OCI-LY3 (cell line): ENCODE measurements around the gene S100A16.

Experiments
- EZH2phosphoT487 ChIP-seq: fragments of 200-600 bp; shearing (Covaris generic); IDR thresholded peaks from 2 replicates; pipeline ENCODE4 v1.6.1; 2018; ENCODE audit warnings: antibody characterized with exemption, mixed run types, low read depth
- TF ChIP-seq, protein P1 (sequence below): fragments of 200-600, 300-600 bp; sonication (generic); IDR thresholded peaks from 2 replicates; pipeline ENCODE4 v1.5.1; 2014; ENCODE audit warnings: antibody characterized with exemption, low read length, low read depth

DNA sequence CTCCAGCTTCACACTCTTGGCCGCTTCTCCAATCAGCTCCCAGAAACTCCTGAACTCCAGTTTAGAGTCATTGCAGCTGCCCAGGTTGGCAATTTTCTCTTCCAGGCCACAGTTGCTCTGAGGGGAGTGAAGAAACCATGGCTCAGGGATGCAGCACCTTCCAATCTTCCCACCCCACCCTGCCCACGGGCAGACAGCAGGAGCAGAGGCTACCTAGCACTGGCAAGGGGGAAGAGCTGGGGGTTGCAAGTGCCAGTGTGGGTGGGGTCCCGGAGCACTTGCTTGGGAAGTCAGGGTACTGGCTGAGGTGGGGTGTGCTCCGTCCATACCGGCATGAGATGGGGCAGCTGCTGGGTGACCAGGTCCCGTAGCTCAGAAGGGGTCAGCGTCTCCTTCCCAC lies 2.0 kb upstream of the S100A16 start:
- TF ChIP-seq, protein P1, sequence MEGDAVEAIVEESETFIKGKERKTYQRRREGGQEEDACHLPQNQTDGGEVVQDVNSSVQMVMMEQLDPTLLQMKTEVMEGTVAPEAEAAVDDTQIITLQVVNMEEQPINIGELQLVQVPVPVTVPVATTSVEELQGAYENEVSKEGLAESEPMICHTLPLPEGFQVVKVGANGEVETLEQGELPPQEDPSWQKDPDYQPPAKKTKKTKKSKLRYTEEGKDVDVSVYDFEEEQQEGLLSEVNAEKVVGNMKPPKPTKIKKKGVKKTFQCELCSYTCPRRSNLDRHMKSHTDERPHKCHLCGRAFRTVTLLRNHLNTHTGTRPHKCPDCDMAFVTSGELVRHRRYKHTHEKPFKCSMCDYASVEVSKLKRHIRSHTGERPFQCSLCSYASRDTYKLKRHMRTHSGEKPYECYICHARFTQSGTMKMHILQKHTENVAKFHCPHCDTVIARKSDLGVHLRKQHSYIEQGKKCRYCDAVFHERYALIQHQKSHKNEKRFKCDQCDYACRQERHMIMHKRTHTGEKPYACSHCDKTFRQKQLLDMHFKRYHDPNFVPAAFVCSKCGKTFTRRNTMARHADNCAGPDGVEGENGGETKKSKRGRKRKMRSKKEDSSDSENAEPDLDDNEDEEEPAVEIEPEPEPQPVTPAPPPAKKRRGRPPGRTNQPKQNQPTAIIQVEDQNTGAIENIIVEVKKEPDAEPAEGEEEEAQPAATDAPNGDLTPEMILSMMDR = no peak
- no peak for TF ChIP-seq EZH2phosphoT487
